Parathyroid adenoma (tissue), 2 donors: ENCODE data around the gene SP5.
"Not testable (repeated sequence)": the region's sequence is repeated elsewhere in the genome, so short reads cannot be mapped to it uniquely, and the experiment has no call there.

Experiments
- H2AFZ ChIP-seq: fragments of 300-600 bp; sonication (generic); one replicate; pipeline ENCODE4 v1.7.0; 2017; ENCODE audit warnings: antibody characterized with exemption, mild to moderate bottlenecking
- H3K27ac ChIP-seq: fragments of 300-600 bp; sonication (generic); one replicate; pipeline ENCODE4 v1.7.0; 2017
- H3K27me3 ChIP-seq: fragments of 300-600 bp; sonication (generic); one replicate; pipeline ENCODE4 v1.7.0; 2017; ENCODE audit warnings: low read length; ENCODE audit not compliant: control insufficient read depth, insufficient read depth
- H3K36me3 ChIP-seq: fragments of 300-600 bp; sonication (generic); one replicate; pipeline ENCODE4 v1.7.0; 2017; ENCODE audit warnings: low read length; ENCODE audit not compliant: control insufficient read depth, insufficient read depth
- H3K4me1 ChIP-seq: fragments of 300-600 bp; sonication (generic); one replicate; pipeline ENCODE4 v1.7.0; 2017; ENCODE audit warnings: control low read depth
- H3K4me2 ChIP-seq: fragments of 300-600 bp; sonication (generic); one replicate; pipeline ENCODE4 v1.7.0; 2017; ENCODE audit warnings: low read length
- H3K4me3 ChIP-seq: fragments of 300-600 bp; sonication (generic); one replicate; pipeline ENCODE4 v1.7.0; 2017; ENCODE audit warnings: low read depth, low read length
- H3K79me2 ChIP-seq: fragments of 300-600 bp; sonication (generic); one replicate; pipeline ENCODE4 v1.7.0; 2017; ENCODE audit warnings: control low read depth
- H3K9ac ChIP-seq: fragments of 300-600 bp; sonication (generic); one replicate; pipeline ENCODE4 v1.7.0; 2017; ENCODE audit warnings: mild to moderate bottlenecking
- H3K9me3 ChIP-seq: fragments of 300-600 bp; sonication (generic); one replicate; pipeline ENCODE4 v1.7.0; 2017; ENCODE audit warnings: low read length; ENCODE audit not compliant: control insufficient read depth
- TF ChIP-seq, protein P1 (sequence below): fragments of 300-600 bp; sonication (generic); IDR thresholded peaks from one replicate; pipeline ENCODE4 v1.7.0; 2017; ENCODE audit warnings: antibody characterized with exemption, mild to moderate bottlenecking
- donor health status: primary hyperparathyroidism.

SP5 gene

GRCh38 chr2:170743530-170744239 lies 28.5 kb downstream of the SP5 start:
- TF ChIP-seq, protein P1, sequence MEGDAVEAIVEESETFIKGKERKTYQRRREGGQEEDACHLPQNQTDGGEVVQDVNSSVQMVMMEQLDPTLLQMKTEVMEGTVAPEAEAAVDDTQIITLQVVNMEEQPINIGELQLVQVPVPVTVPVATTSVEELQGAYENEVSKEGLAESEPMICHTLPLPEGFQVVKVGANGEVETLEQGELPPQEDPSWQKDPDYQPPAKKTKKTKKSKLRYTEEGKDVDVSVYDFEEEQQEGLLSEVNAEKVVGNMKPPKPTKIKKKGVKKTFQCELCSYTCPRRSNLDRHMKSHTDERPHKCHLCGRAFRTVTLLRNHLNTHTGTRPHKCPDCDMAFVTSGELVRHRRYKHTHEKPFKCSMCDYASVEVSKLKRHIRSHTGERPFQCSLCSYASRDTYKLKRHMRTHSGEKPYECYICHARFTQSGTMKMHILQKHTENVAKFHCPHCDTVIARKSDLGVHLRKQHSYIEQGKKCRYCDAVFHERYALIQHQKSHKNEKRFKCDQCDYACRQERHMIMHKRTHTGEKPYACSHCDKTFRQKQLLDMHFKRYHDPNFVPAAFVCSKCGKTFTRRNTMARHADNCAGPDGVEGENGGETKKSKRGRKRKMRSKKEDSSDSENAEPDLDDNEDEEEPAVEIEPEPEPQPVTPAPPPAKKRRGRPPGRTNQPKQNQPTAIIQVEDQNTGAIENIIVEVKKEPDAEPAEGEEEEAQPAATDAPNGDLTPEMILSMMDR, result no peak
- Histone ChIP-seq H3K79me2 (no peaks in the 10 kb centered on the region), H3K4me1 (no peaks in the 10 kb centered on the region), H3K27me3 (no peaks in the 10 kb centered on the region), H3K4me2 (no peak overlapping the region), H3K4me3 (no peak overlapping the region), H2AFZ (no peak overlapping the region), H3K9ac (no peak overlapping the region), H3K27ac (no peak overlapping the region), H3K9me3 (no peaks in the 10 kb centered on the region), H3K36me3 (no peaks in the 10 kb centered on the region)

DNA sequence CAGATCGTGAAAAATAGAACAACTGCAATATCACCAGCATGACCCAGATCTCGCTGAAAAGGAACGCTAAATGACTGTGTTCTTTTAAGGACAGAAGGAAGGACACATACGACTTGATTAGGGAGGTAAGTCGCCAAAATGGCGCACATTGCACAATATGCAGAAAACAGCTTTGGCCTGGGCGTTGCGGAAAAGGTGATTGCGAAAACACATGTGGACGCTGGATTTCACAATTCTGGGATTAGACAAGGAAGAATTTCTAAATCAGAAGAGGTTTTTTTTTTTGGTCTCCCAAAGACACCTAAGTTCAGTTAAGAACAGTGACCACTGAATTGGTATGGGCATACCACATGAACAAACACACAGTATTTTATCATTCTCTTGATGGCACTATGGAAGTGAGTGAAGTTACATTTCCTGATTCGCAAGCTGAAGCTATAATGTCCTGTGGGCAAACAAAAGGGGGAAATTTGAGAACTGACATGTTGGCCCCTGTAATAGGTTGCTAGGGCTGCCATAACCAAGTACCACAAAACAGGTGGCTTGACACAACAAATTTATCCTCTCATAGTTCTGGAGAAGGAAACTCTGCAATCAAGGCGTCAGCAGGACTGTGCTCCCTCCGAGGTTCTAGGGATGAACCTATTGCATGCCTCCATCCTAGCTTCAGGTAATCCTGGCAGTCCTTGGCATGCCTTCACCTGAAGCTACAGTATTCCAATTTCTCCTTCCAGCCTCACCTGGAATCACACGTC lies 29.3 kb downstream of the SP5 start:
- no peaks in the 10 kb centered on the region for H3K27me3 ChIP-seq
- H3K4me3 ChIP-seq, result no peak overlapping the region
- TF ChIP-seq, protein P1, result no peak
- H3K9ac ChIP-seq, result no peak overlapping the region
- H3K79me2 ChIP-seq, result no peaks in the 10 kb centered on the region
- no peak overlapping the region for H3K27ac ChIP-seq
- no peak overlapping the region for H2AFZ ChIP-seq
- H3K4me2 ChIP-seq, result no peak overlapping the region
- no peaks in the 10 kb centered on the region for H3K4me1 ChIP-seq
- H3K9me3 ChIP-seq, result no peaks in the 10 kb centered on the region
- H3K36me3 ChIP-seq, result no peaks in the 10 kb centered on the region

GRCh38 chr2:170745305-170745704 lies 30.2 kb downstream of the SP5 start:
- no peaks in the 10 kb centered on the region for H3K9me3 ChIP-seq
- no peaks in the 10 kb centered on the region for H3K79me2 ChIP-seq
- H3K4me2 ChIP-seq, result no peak overlapping the region
- H3K9ac ChIP-seq, result no peak overlapping the region
- no peaks in the 10 kb centered on the region for H3K36me3 ChIP-seq
- no peaks in the 10 kb centered on the region for H3K27me3 ChIP-seq
- TF ChIP-seq, protein P1, result no peak
- no peak overlapping the region for H3K27ac ChIP-seq
- H3K4me1 ChIP-seq, result no peaks in the 10 kb centered on the region
- no peak overlapping the region for H3K4me3 ChIP-seq
- H2AFZ ChIP-seq, result no peak overlapping the region

- TF ChIP-seq, protein P1, result no peak
- Histone ChIP-seq H3K27ac (no peak overlapping the region), H2AFZ (no peak overlapping the region), H3K9ac (no peak overlapping the region), H3K4me1 (no peaks in the 10 kb centered on the region), H3K27me3 (no peaks in the 10 kb centered on the region), H3K36me3 (no peaks in the 10 kb centered on the region), H3K4me2 (no peak overlapping the region), H3K79me2 (no peaks in the 10 kb centered on the region), H3K9me3 (no peaks in the 10 kb centered on the region), H3K4me3 (no peak overlapping the region)
These were observed 32.8 kb downstream of the SP5 start for GRCh38 chr2:170747921-170748320.

GRCh38 chr2:170751555-170751954 lies 36.4 kb downstream of the SP5 start:
- H3K27me3 ChIP-seq, H3K9me3 ChIP-seq, H3K4me2 ChIP-seq, H3K4me1 ChIP-seq, H3K4me3 ChIP-seq, H2AFZ ChIP-seq, H3K9ac ChIP-seq, H3K36me3 ChIP-seq, H3K27ac ChIP-seq, H3K79me2 ChIP-seq: not testable (repeated sequence)
